ENCODE data around the gene OLIG1. TPM values are rescaled to one million over a fixed set of nuclear protein-coding genes. Genes with fewer than 3 reads are reported as not detected.

The OLIG1 gene
- total and polyA plus RNA-seq, 10 of the 15 experiments (the other 5 are each of a cell fraction or from before 2014, with no cell fraction given), result not detected

- POLR2A ChIA-PET, result no interaction called here
- intact Hi-C loops (cut with micrococcal nuclease; ENCODE audit: unreplicated experiment), result loop anchor here (10.0 kb wide), 1 partner anchor 119 kb away; no protein-coding TSS in a partner anchor
- H2AFZ ChIP-seq (ENCODE audit: control insufficient read depth, low read depth, low read length), result no peak overlapping the region
- no TSS peak for BruUV-seq (replicated peaks)
- H3K9me3 ChIP-seq (replicated peaks; ENCODE audit: control insufficient read depth, insufficient read depth, low read length), result no peaks in the 10 kb centered on the region; the same call in 2 of the 3 replicates
- TF ChIP-seq MXI1 (IDR thresholded peaks at IDR 0.05; ENCODE audit: low read depth, low read length), result no peak
- no peak overlapping the region for H3K27ac ChIP-seq (ENCODE audit: control insufficient read depth, insufficient read depth)
- CTCF ChIA-PET, result interaction anchor here (0.9 kb wide), 1 partner anchor 121 kb away, joined by 3 read pairs; no protein-coding TSS in a partner anchor
- WGBS (ENCODE audit: insufficient coverage, insufficient replicate concordance, low lambda C conversion rate, missing lambda C conversion rate), result 25% methylated on average over 11 of the region's 11 CpGs
- no peaks in the 10 kb centered on the region for H3K36me3 ChIP-seq (ENCODE audit: control insufficient read depth in 2 of 2, insufficient read depth in 2 of 2, low read length in 1 of 2)
- in situ Hi-C loops (cut with MboI), result no loop called here
- peaks cover 12 to 31% of the 10 kb centered on the region in 2 experiments for H3K27me3 ChIP-seq (replicated peaks in 1 of 2; ENCODE audit: control insufficient read depth in 2 of 2, insufficient read depth in 2 of 2, low read length in 1 of 2)
- no peak overlapping the region for H3K4me3 ChIP-seq
- SMC1A ChIA-PET (ENCODE audit: uncharacterized antibody, unreplicated experiment), result interaction anchor here (1.2 kb wide), 1 partner anchor 26 kb away, joined by 3 read pairs; no protein-coding TSS in a partner anchor
- FAIRE-seq (no peak), ATAC-seq (no peak), DNase-seq (ENCODE audit: low read depth, low spot score) (no peak)
- RAD21 ChIA-PET (ENCODE audit: unreplicated experiment), result no interaction called here
- no peaks in the 10 kb centered on the region for H4K20me1 ChIP-seq (ENCODE audit: control insufficient read depth, insufficient read depth)
- no peaks in the 10 kb centered on the region for H3K79me2 ChIP-seq (ENCODE audit: control insufficient read depth, insufficient read depth, low read length)
- no peak overlapping the region for H3K9ac ChIP-seq (ENCODE audit: control insufficient read depth, insufficient read depth, low read length)
- peaks cover 18% of the 10 kb centered on the region for H3K4me1 ChIP-seq (ENCODE audit: control insufficient read depth, insufficient read depth, low read length)
- no peak overlapping the region for H3K4me2 ChIP-seq (ENCODE audit: control insufficient read depth, insufficient read depth)
These were observed 5.8 kb downstream of the OLIG1 start for GRCh38 chr21:33075596-33076195.

DNA sequence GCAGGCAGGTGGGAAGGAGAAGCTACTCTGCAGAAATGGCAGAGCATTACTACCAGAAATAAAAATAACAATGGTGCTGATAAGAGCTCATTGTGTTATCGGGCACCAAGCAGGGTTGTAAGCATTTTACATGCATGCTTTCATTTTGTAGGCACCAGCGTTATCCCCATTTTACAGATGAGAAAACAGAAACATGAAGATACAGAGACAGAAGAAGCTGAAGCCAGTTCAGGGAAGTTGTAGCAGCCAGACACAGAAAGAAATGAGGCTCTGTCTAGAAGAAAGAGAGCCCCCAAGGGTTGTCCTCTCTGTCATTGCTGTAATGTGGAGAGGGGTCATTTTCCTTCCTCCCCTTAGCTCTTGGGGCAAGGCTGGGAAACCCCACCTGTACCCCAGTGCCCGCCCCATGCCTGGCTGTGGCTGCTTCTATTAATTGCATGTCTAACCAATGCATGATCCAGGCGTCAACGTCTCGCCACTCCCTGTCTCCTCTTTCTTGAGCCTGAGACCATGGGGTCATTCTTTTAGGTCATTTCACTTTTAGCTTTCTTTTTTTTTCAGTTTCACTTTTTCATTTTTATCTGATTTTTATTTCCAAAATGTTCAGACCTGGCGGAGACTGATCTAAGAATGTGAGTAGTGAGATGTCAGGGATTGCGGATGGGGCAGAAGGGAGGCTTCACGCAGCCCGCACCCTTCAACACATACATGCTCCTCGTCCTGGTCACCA is 6.8 kb downstream of the OLIG1 start:
- ChIA-PET RAD21 (ENCODE audit: unreplicated experiment) (no interaction called here), CTCF (interaction anchor here (0.9 kb wide), 1 partner anchor 120 kb away, joined by 3 read pairs; no protein-coding TSS in a partner anchor), SMC1A (ENCODE audit: uncharacterized antibody, unreplicated experiment) (interaction anchor here (1.2 kb wide), 1 partner anchor 25 kb away, joined by 3 read pairs; no protein-coding TSS in a partner anchor), POLR2A (interaction anchor here (1.1 kb wide), 1 partner anchor 10 kb away, joined by 3 read pairs; no protein-coding TSS in a partner anchor)
- H3K9me3 ChIP-seq (replicated peaks; ENCODE audit: control insufficient read depth, insufficient read depth, low read length), result no peaks in the 10 kb centered on the region
- H3K36me3 ChIP-seq (ENCODE audit: control insufficient read depth in 2 of 2, insufficient read depth in 2 of 2, low read length in 1 of 2), result no peaks in the 10 kb centered on the region
- DNase-seq (ENCODE audit: low read depth, low spot score), result no peak
- no peaks in the 10 kb centered on the region for H3K79me2 ChIP-seq (ENCODE audit: control insufficient read depth, insufficient read depth, low read length)
- H2AFZ ChIP-seq (ENCODE audit: control insufficient read depth, low read depth, low read length), result no peak overlapping the region
- no peak for ATAC-seq
- no peak overlapping the region for H3K4me3 ChIP-seq
- BruUV-seq (replicated peaks), result no TSS peak
- H4K20me1 ChIP-seq (ENCODE audit: control insufficient read depth, insufficient read depth), result no peaks in the 10 kb centered on the region
- WGBS (ENCODE audit: insufficient coverage, insufficient replicate concordance, low lambda C conversion rate, missing lambda C conversion rate), result 44% methylated on average over 11 of the region's 11 CpGs
- intact Hi-C loops (cut with micrococcal nuclease; ENCODE audit: unreplicated experiment), result loop anchor here (10.0 kb wide), 1 partner anchor 118 kb away; no protein-coding TSS in a partner anchor
- peaks cover 5 to 25% of the 10 kb centered on the region in 2 experiments for H3K27me3 ChIP-seq (replicated peaks in 1 of 2; ENCODE audit: control insufficient read depth in 2 of 2, insufficient read depth in 2 of 2, low read length in 1 of 2)
- FAIRE-seq, result no peak
- no peak overlapping the region for H3K9ac ChIP-seq (ENCODE audit: control insufficient read depth, insufficient read depth, low read length)
- H3K4me2 ChIP-seq (ENCODE audit: control insufficient read depth, insufficient read depth), result no peak overlapping the region
- in situ Hi-C loops (cut with MboI), result no loop called here
- H3K4me1 ChIP-seq (ENCODE audit: control insufficient read depth, insufficient read depth, low read length), result peaks cover 18% of the 10 kb centered on the region
- no peak overlapping the region for H3K27ac ChIP-seq (ENCODE audit: control insufficient read depth, insufficient read depth)
- TF ChIP-seq EZH2 (IDR thresholded peaks at IDR 0.05; ENCODE audit: borderline replicate concordance, control insufficient read depth, low read depth, low read length), result no peak
- TF ChIP-seq PRDM15 (CRISPR knock-in tag; IDR thresholded peaks at IDR 0.05), result no peak
- TF ChIP-seq EED (IDR thresholded peaks at IDR 0.05; ENCODE audit: low read depth), result no peak
- TF ChIP-seq, protein P1, sequence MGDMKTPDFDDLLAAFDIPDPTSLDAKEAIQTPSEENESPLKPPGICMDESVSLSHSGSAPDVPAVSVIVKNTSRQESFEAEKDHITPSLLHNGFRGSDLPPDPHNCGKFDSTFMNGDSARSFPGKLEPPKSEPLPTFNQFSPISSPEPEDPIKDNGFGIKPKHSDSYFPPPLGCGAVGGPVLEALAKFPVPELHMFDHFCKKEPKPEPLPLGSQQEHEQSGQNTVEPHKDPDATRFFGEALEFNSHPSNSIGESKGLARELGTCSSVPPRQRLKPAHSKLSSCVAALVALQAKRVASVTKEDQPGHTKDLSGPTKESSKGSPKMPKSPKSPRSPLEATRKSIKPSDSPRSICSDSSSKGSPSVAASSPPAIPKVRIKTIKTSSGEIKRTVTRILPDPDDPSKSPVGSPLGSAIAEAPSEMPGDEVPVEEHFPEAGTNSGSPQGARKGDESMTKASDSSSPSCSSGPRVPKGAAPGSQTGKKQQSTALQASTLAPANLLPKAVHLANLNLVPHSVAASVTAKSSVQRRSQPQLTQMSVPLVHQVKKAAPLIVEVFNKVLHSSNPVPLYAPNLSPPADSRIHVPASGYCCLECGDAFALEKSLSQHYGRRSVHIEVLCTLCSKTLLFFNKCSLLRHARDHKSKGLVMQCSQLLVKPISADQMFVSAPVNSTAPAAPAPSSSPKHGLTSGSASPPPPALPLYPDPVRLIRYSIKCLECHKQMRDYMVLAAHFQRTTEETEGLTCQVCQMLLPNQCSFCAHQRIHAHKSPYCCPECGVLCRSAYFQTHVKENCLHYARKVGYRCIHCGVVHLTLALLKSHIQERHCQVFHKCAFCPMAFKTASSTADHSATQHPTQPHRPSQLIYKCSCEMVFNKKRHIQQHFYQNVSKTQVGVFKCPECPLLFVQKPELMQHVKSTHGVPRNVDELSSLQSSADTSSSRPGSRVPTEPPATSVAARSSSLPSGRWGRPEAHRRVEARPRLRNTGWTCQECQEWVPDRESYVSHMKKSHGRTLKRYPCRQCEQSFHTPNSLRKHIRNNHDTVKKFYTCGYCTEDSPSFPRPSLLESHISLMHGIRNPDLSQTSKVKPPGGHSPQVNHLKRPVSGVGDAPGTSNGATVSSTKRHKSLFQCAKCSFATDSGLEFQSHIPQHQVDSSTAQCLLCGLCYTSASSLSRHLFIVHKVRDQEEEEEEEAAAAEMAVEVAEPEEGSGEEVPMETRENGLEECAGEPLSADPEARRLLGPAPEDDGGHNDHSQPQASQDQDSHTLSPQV (IDR thresholded peaks at IDR 0.05), result no peak
- no peak for TF ChIP-seq TCF3 (IDR thresholded peaks at IDR 0.05; ENCODE audit: borderline replicate concordance, insufficient read depth, low read depth, low read length)
